ENCODE data around the gene CEP83.
"Not testable (repeated sequence)": the region's sequence is repeated elsewhere in the genome, so short reads cannot be mapped to it uniquely, and the experiment has no call there.

CEP83 gene

DNA sequence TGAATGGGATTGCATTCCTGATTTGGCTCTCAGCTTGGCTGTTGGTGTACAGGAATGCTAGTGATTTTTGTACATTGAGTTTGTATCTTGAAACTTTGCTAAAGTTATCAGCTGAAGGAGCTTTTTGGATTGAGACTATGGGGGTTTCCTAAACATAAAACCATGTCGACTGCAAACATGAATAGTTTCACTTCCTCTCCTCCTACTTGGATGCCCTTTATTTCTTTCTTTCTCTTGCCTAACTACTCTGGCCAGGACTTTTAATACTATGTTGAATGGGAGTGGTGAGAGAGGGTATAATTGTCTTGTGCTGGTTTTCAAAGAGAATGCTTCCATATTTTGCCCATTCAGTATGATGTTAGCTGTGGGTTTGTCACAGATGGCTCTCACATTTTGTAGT, 141.5 kb downstream of the CEP83 start:
- no peak for DNase-seq (ENCODE audit: extremely low read depth, low read depth)
- TF ChIP-seq, protein P1, sequence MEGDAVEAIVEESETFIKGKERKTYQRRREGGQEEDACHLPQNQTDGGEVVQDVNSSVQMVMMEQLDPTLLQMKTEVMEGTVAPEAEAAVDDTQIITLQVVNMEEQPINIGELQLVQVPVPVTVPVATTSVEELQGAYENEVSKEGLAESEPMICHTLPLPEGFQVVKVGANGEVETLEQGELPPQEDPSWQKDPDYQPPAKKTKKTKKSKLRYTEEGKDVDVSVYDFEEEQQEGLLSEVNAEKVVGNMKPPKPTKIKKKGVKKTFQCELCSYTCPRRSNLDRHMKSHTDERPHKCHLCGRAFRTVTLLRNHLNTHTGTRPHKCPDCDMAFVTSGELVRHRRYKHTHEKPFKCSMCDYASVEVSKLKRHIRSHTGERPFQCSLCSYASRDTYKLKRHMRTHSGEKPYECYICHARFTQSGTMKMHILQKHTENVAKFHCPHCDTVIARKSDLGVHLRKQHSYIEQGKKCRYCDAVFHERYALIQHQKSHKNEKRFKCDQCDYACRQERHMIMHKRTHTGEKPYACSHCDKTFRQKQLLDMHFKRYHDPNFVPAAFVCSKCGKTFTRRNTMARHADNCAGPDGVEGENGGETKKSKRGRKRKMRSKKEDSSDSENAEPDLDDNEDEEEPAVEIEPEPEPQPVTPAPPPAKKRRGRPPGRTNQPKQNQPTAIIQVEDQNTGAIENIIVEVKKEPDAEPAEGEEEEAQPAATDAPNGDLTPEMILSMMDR (IDR thresholded peaks at IDR 0.05; ENCODE audit: low read depth, low read length), result no peak

DNA sequence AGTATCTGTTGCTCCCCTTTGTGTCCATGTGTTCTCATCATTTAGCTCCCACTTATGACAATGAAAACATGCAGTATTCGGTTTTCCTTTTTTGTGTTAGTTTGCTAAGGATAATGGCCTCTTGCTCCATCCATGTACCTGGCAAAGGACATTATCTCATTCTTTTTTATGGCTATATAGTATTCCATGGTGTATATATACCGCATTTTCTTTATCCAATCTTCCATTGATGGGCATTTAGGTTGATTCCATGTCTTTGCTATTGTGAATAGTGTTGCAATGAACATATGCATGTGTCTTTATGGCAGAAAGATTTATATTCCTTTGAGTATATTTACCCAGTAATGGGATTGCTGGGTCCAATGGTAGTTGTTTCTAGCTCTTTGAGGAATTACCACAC, 143.1 kb downstream of the CEP83 start:
- not testable (repeated sequence) for DNase-seq (ENCODE audit: extremely low read depth, low read depth)

DNA sequence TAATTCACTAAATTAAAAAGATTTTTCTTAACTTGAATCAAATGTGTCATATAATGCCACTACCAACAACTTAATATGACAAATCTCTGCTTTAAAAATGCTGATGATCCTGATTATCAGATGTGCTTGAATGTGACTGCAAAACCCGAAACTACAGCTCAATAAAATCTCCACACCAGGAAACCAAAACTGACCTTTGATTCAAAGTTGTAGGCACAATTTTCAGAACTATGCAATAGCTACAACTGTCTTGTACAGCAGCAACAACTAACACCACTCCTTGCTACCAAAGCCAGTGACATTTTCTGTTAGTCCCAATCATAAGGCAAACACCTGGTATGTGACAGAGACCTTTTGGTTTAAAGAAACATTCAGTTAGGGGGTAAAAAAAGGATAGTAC, 147.3 kb downstream of the CEP83 start:
- no peak for DNase-seq (ENCODE audit: extremely low read depth, low read depth)
- TF ChIP-seq, protein P1 (IDR thresholded peaks at IDR 0.05; ENCODE audit: low read depth, low read length), result no peak

DNA sequence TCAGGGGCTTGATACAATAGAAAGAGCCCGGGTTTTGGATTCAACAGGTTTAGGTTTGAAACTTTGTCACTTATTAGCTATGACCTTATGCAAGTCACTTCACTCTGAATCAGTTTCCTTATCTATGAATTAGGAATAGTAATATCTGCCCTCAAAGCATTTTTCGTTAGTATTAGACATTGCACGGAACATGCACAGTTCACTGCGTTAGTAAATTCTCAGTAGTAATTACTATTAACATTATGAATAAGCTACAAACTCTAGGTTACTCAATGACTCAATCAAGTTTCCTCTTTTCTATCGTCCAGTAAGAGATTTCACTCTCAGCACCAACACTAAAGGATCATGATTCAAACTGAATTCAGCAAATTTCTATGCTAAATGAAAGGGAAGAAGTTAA, 150.3 kb downstream of the CEP83 start:
- DNase-seq (ENCODE audit: extremely low read depth, low read depth), result no peak
- TF ChIP-seq, protein P1 (IDR thresholded peaks at IDR 0.05; ENCODE audit: low read depth, low read length), result no peak

DNA sequence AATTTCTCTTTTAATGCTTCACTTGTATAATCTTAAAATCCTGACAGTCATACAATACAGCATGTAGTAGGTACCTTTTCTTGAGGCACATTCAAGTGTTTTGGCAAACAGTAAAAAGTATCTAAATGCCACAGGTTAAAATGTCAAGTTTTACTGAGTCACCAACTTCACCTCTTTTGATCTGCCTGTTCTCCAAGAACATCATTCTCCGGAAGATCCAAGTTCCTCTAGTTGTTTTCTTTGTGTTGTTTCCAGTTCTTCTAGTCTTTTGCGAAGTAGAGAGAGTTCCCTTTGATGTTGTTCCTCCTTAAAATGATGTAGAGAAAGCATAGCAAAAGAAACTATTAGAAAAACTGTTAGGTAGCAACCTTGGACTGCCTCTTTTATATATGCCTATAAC, 151.1 kb downstream of the CEP83 start:
- TF ChIP-seq, protein P1 (IDR thresholded peaks at IDR 0.05; ENCODE audit: low read depth, low read length), result no peak
- no peak for DNase-seq (ENCODE audit: extremely low read depth, low read depth)

DNA sequence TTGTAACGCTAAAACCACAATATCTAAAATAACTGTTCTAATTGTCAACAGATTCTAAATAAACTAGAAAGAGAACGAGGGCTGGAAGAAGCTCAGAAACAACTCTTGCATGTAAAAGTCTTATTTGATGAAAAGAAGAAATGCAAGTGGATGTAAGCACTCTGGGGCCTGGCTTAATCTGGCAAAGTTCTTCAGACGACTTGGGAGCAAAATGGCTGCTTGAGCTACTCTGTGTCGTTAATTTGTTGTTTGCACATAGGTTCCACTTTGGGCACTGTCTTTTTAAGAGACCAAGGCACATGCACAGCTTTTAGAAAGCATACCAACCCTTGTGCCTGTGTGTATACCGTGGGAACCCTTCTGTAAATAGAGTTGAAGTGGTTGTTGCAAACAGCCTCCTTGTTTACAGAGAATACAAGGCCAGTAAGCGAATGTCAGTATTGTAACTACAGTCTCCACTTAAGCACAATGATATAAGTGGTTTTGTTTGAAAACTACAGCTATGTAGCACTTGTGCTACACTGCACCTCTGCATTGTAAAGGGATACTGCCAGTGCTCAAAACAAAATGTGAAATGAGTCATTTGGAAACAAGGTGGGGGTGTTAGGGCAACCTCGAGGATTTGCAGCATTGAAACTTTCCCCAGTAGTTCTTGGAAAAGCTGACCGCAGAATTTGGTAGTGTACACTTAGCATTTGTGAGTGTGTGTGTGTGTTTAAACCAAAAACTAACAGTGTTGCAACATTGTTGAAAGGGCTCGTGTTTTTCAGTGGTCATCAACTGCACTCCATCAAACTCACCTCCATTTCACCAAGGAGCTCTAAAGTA, 154.3 kb downstream of the CEP83 start:
- DNase-seq (ENCODE audit: extremely low read depth, low read depth), result no peak
- TF ChIP-seq, protein P1 (IDR thresholded peaks at IDR 0.05; ENCODE audit: low read depth, low read length), result no peak

DNA sequence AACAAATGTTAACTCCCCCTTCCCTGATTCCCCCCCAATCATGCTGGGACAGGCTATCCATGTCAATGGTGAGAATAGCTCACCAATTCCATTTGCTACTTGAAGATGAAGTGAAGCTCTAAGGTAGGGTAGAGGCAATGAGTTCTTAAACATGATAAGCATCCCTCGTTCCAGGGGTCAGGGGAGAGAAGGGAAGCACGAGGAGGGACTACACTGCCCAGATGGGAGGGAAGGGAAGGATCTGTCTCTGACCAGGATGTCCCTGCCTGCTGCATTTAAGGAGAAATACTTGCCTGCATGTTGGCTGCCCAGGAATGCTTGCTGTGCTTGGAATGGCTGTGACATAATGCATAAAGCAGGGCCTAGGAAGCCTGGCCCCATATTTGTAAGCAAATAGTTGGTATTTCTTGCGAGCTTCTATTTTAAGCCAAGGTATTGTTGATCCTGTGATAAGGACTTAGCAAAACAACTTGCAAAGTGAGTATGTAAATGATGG, 155.1 kb downstream of the CEP83 start:
- no peak for DNase-seq (ENCODE audit: extremely low read depth, low read depth)
- TF ChIP-seq, protein P1 (IDR thresholded peaks at IDR 0.05; ENCODE audit: low read depth, low read length), result no peak

DNA sequence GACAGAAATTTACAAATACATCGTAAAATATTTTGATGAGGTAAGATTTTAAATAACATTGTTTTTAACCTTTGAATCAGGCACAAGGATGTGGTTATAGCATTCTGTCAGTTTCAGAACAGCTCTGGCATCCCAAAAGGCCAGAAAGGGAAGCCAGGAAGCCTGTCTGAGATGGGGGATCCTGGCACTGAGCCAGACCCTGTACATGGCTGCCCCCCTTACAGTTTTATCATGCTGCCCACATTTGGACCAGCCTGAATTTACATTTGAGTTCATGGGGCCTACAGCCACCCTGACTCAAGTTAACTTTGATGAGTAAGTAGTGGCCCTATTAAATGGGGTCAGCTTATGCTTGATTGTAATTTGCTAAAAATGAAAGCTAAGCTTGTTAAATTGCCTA, 155.7 kb downstream of the CEP83 start:
- DNase-seq (ENCODE audit: extremely low read depth, low read depth), result no peak
- TF ChIP-seq, protein P1 (IDR thresholded peaks at IDR 0.05; ENCODE audit: low read depth, low read length), result no peak
